GM23338 (cell line): ENCODE data around the gene TSPAN3. TPM values are rescaled to one million over a fixed set of nuclear protein-coding genes. Genes with fewer than 3 reads are reported as not detected.

Source experiments
- ATAC-seq: fragments of 200-7000 bp; cut with Tn5 transposase; 3 replicates; pipeline ENCODE4 v1.9.1; 2020
- DNase-seq: peaks from one replicate; pipeline ENCODE4 v3.0.0-alpha.2; 2015; ENCODE audit warnings: low spot score
- H2AFZ ChIP-seq: fragments of 200-600 bp; sonication (generic); 2 replicates; pipeline ENCODE4 v1.8.0; 2016; ENCODE audit warnings: antibody characterized with exemption, mild to moderate bottlenecking, moderate library complexity
- H3F3A ChIP-seq: fragments of 200-600 bp; sonication (generic); replicated peaks from 2 replicates; pipeline ENCODE4 v1.8.0; 2017; ENCODE audit warnings: antibody characterized with exemption, mixed run types, low read depth
- H3K27ac ChIP-seq: fragments of 200-600 bp; sonication (generic); 2 replicates; pipeline ENCODE4 v1.6.1; 2016; ENCODE audit warnings: low read depth
- H3K27me3 ChIP-seq: fragments of 200-600 bp; sonication (generic); 2 replicates; pipeline ENCODE4 v1.8.0; 2016; ENCODE audit warnings: mild to moderate bottlenecking, mixed run types, moderate library complexity; ENCODE audit not compliant: insufficient read depth
- H3K36me3 ChIP-seq: fragments of 200-600 bp; sonication (generic); 2 replicates; pipeline ENCODE4 v1.8.0; 2016; ENCODE audit warnings: mild to moderate bottlenecking; ENCODE audit not compliant: insufficient read depth
- H3K4me1 ChIP-seq: fragments of 200-600 bp; sonication (generic); 2 replicates; pipeline ENCODE4 v1.8.0; 2016; ENCODE audit warnings: mild to moderate bottlenecking, moderate library complexity; ENCODE audit not compliant: insufficient read depth
- H3K4me2 ChIP-seq: fragments of 200-600 bp; sonication (generic); 2 replicates; pipeline ENCODE4 v1.7.1; 2017; ENCODE audit warnings: mixed run types
- H3K4me3 ChIP-seq: fragments of 200-600 bp; sonication (generic); 2 replicates; pipeline ENCODE4 v1.6.1; 2016; ENCODE audit warnings: mixed run types
- H3K79me2 ChIP-seq: fragments of 200-600 bp; sonication (generic); replicated peaks from 2 replicates; pipeline ENCODE4 v1.8.0; 2017; ENCODE audit warnings: mild to moderate bottlenecking; ENCODE audit not compliant: insufficient read depth
- H3K9me2 ChIP-seq: fragments of 200-600 bp; sonication (generic); 2 replicates; pipeline ENCODE4 v1.8.0; 2017; ENCODE audit not compliant: insufficient read depth
- H4K20me1 ChIP-seq: fragments of 200-600 bp; sonication (generic); replicated peaks from 2 replicates; pipeline ENCODE4 v1.8.0; 2017; ENCODE audit warnings: mild to moderate bottlenecking; ENCODE audit not compliant: insufficient read depth
- H3K27ac Mint-ChIP-seq: 2 replicates; pipeline ENCODE4 v1.8.0; 2020; ENCODE audit warnings: inconsistent platforms, mild to moderate bottlenecking, moderate library complexity, mixed read lengths
- H3K27me3 Mint-ChIP-seq: 3 replicates; pipeline ENCODE4 v1.8.0; 2022; ENCODE audit warnings: low read depth, mild to moderate bottlenecking, moderate library complexity, mixed read lengths, inconsistent platforms; ENCODE audit not compliant: insufficient read depth, poor library complexity
- H3K36me3 Mint-ChIP-seq: 3 replicates; pipeline ENCODE4 v1.8.0; 2021; ENCODE audit warnings: low read depth, mild to moderate bottlenecking, inconsistent platforms, moderate library complexity, mixed read lengths
- H3K4me1 Mint-ChIP-seq: 3 replicates; pipeline ENCODE4 v1.8.0; 2020; ENCODE audit warnings: mild to moderate bottlenecking, inconsistent platforms, mixed read lengths
- H3K4me3 Mint-ChIP-seq: 3 replicates; pipeline ENCODE4 v1.8.0; 2021; ENCODE audit warnings: moderate library complexity, mild to moderate bottlenecking, inconsistent platforms, mixed read lengths
- H3K9me3 Mint-ChIP-seq: 3 replicates; pipeline ENCODE4 v1.8.0; 2020; ENCODE audit warnings: moderate library complexity, mild to moderate bottlenecking, inconsistent platforms, mixed read lengths
- CREB1 ChIP-seq: fragments of 250-450 bp; sonication (Bioruptor Pico); IDR thresholded peaks from 2 replicates; pipeline ENCODE4 v1.5.0; 2020; ENCODE audit warnings: low read depth, mild to moderate bottlenecking, moderate library complexity
- EZH2 ChIP-seq: fragments of 200-600 bp; sonication (generic); IDR thresholded peaks from one replicate; pipeline ENCODE4 v1.8.0; 2017; ENCODE audit warnings: antibody characterized with exemption, mild to moderate bottlenecking, low read depth; ENCODE audit not compliant: unreplicated experiment
- JUNB ChIP-seq: IDR thresholded peaks from one replicate; pipeline ENCODE4 v1.6.1; 2016; ENCODE audit warnings: antibody characterized with exemption; ENCODE audit not compliant: unreplicated experiment
- NANOG ChIP-seq: IDR thresholded peaks from 2 replicates; pipeline ENCODE4 v1.6.1; 2016; ENCODE audit warnings: antibody characterized with exemption, borderline replicate concordance
- STAT1 ChIP-seq: IDR thresholded peaks from one replicate; pipeline ENCODE4 v1.6.1; 2016; ENCODE audit warnings: antibody characterized with exemption; ENCODE audit not compliant: unreplicated experiment
- ZNF331 ChIP-seq: fragments of 250-450 bp; sonication (Bioruptor Pico); IDR thresholded peaks from 2 replicates; pipeline ENCODE4 v1.5.0; 2020; ENCODE audit warnings: low read depth, mild to moderate bottlenecking, moderate library complexity
- polyA plus RNA-seq: library from polyadenylated mRNA; unstranded; fragments of >200 nt; fragmentation: Nextera tagmentation; extraction: Ambion mirVana; gene quantifications from 2 replicates; pipeline ENCODE4 v1.2.1, GENCODE V29; 2016
- total RNA-seq: library from RNA; depleted of rRNA; stranded (reverse); fragments of >200 nt; shearing (Covaris generic); gene quantifications from 2 replicates; pipeline ENCODE4 v1.2.3, GENCODE V29; 2014
- TF ChIP-seq, protein P1 (sequence below): IDR thresholded peaks from one replicate; pipeline ENCODE4 v1.6.1; 2018; ENCODE audit warnings: antibody characterized with exemption; ENCODE audit not compliant: unreplicated experiment
- TF ChIP-seq, protein P2 (sequence below): IDR thresholded peaks from 2 replicates; pipeline ENCODE4 v1.6.1; 2016; ENCODE audit warnings: antibody characterized with exemption

The TSPAN3 gene
- total and polyA plus RNA-seq, 2 experiments from 2014 or later = 72.5 to 159 TPM

- TF ChIP-seq ZNF331 (CRISPR knock-in tag) = no peak
- TF ChIP-seq, protein P1, sequence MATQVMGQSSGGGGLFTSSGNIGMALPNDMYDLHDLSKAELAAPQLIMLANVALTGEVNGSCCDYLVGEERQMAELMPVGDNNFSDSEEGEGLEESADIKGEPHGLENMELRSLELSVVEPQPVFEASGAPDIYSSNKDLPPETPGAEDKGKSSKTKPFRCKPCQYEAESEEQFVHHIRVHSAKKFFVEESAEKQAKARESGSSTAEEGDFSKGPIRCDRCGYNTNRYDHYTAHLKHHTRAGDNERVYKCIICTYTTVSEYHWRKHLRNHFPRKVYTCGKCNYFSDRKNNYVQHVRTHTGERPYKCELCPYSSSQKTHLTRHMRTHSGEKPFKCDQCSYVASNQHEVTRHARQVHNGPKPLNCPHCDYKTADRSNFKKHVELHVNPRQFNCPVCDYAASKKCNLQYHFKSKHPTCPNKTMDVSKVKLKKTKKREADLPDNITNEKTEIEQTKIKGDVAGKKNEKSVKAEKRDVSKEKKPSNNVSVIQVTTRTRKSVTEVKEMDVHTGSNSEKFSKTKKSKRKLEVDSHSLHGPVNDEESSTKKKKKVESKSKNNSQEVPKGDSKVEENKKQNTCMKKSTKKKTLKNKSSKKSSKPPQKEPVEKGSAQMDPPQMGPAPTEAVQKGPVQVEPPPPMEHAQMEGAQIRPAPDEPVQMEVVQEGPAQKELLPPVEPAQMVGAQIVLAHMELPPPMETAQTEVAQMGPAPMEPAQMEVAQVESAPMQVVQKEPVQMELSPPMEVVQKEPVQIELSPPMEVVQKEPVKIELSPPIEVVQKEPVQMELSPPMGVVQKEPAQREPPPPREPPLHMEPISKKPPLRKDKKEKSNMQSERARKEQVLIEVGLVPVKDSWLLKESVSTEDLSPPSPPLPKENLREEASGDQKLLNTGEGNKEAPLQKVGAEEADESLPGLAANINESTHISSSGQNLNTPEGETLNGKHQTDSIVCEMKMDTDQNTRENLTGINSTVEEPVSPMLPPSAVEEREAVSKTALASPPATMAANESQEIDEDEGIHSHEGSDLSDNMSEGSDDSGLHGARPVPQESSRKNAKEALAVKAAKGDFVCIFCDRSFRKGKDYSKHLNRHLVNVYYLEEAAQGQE = no peak
- no peak for TF ChIP-seq EZH2
- TF ChIP-seq, protein P2, sequence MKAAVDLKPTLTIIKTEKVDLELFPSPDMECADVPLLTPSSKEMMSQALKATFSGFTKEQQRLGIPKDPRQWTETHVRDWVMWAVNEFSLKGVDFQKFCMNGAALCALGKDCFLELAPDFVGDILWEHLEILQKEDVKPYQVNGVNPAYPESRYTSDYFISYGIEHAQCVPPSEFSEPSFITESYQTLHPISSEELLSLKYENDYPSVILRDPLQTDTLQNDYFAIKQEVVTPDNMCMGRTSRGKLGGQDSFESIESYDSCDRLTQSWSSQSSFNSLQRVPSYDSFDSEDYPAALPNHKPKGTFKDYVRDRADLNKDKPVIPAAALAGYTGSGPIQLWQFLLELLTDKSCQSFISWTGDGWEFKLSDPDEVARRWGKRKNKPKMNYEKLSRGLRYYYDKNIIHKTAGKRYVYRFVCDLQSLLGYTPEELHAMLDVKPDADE = no peak
Observed at GRCh38 chr15:77068633-77069032, 2.3 kb downstream of the TSPAN3 start (continued).

GRCh38 chr15:77067691-77068367 is 3.1 kb downstream of the TSPAN3 start:
- Histone ChIP-seq H2AFZ (no peak overlapping the region), H3K4me3 (no peak overlapping the region), H3K4me2 (no peak overlapping the region), H3K27ac (no peak overlapping the region), H3F3A (no peaks in the 10 kb centered on the region), H3K36me3 (no peaks in the 10 kb centered on the region), H3K9me2 (no peaks in the 10 kb centered on the region), H3K4me1 (peaks cover 16% of the 10 kb centered on the region), H4K20me1 (peaks cover 27% of the 10 kb centered on the region), H3K27me3 (peaks cover 11% of the 10 kb centered on the region), H3K79me2 (peaks cover 73% of the 10 kb centered on the region)
- Mint-ChIP-seq H3K4me1 (peaks cover 28% of the 10 kb centered on the region), H3K36me3 (no peaks in the 10 kb centered on the region), H3K27me3 (no peaks in the 10 kb centered on the region), H3K4me3 (no peak overlapping the region), H3K9me3 (no peaks in the 10 kb centered on the region), H3K27ac (no peak overlapping the region)
- ATAC-seq (no peak), DNase-seq (no peak)
- no peak for TF ChIP-seq NANOG
- no peak for TF ChIP-seq CREB1 (CRISPR knock-in tag)

DNA sequence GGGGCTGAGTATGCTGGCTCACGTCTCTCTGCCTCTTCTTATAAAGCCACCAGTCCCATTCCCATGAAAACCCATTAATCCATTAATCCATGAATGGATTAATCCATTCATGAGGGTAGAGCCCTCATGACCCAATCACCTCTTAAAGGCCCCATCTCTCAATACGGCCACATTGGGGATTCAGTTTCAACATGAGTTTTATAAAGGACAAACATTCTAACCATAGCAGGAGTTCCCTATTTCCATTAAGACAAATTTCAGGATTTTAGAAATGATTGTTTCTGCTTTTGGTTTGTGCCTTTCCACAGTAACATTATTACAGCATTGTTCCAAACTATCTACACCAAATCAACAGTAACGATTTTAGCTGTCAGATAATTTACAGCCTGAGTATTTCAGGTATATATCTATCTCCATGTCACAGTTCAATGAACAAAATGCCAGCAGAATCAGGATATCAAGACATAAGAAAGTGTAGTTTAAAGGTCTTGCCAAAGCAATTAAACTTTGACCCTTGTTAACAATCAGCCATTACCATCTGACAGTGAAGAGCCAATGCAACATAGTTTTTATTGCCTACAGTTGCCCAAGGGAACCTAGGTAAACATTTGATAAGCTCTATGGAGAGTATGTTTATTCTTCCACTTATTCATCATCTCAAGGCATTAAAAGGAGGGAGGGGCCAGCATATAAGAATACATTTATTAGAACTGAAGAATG is 3.8 kb downstream of the TSPAN3 start:
- Mint-ChIP-seq H3K4me1 (peaks cover 28% of the 10 kb centered on the region), H3K27ac (no peak overlapping the region), H3K36me3 (no peaks in the 10 kb centered on the region), H3K4me3 (no peak overlapping the region), H3K27me3 (no peaks in the 10 kb centered on the region), H3K9me3 (no peaks in the 10 kb centered on the region)
- Histone ChIP-seq H3K27me3 (peaks cover 11% of the 10 kb centered on the region), H3K4me2 (no peak overlapping the region), H3K79me2 (peaks cover 80% of the 10 kb centered on the region), H3K9me2 (no peaks in the 10 kb centered on the region), H3K4me3 (no peak overlapping the region), H3K27ac (no peak overlapping the region), H4K20me1 (peaks cover 27% of the 10 kb centered on the region), H3K4me1 (peaks cover 16% of the 10 kb centered on the region), H2AFZ (no peak overlapping the region), H3K36me3 (no peaks in the 10 kb centered on the region), H3F3A (no peaks in the 10 kb centered on the region)
- ATAC-seq (no peak), DNase-seq (no peak)
- TF ChIP-seq, protein P2 = no peak
- TF ChIP-seq NANOG (no peak), EZH2 (no peak), JUNB (no peak), STAT1 (no peak)
- TF ChIP-seq, protein P1 = no peak
